ENCODE data around the gene CORO7. TPM values are rescaled to one million over a fixed set of nuclear protein-coding genes. Genes with fewer than 3 reads are reported as not detected.

Gene CORO7
- polyA plus RNA-seq, 1 of the 3 experiments (the other 2 are of a cell fraction): 25.8 TPM

GRCh38 chr16:4463522-4464163 lies 47.2 kb upstream of the CORO7 start:
- Histone ChIP-seq H3K9me3 (no peaks in the 10 kb centered on the region), H3K36me3 (replicated peaks in 1 of 2; ENCODE audit: control insufficient read depth in 1 of 2, insufficient read depth in 2 of 2, low read length in 1 of 2) (peaks cover 13 to 14% of the 10 kb centered on the region in 2 experiments), H3F3A (replicated peaks; ENCODE audit: insufficient read depth) (peaks cover 23% of the 10 kb centered on the region), H3K79me2 (ENCODE audit: insufficient read depth) (no peaks in the 10 kb centered on the region), H3K9ac (peak overlapping the region; percentile 32), H3K9me2 (no peaks in the 10 kb centered on the region), H3K27me3 (ENCODE audit: insufficient read depth) (no peaks in the 10 kb centered on the region), H3K27ac (ENCODE audit: low read depth in 2 of 2, low read length in 1 of 2) (peak overlapping the region in 1 of 2 experiments; percentile 59; a peak in 2 of 4 replicates), H3K4me1 (ENCODE audit: control insufficient read depth in 1 of 2, insufficient read depth in 2 of 2, low read depth in 1 of 2, low read length in 1 of 2) (peaks cover 0 to 8% of the 10 kb centered on the region in 2 experiments; a peak in 1 of 4 replicates), H4K20me1 (ENCODE audit: insufficient read depth) (no peaks in the 10 kb centered on the region), H2AFZ (ENCODE audit: low read depth) (no peak overlapping the region), H3K4me3 (ENCODE audit: low read depth in 2 of 2, low read length in 1 of 2) (no peak overlapping the region), H3K4me2 (0 out of 2 replicates have a peak overlapping the region, but pooled peaks have one; percentile 46)
- WGBS (ENCODE audit: low lambda C conversion rate): 89% methylated on average over 17 of the region's 22 CpGs
- POLR2A ChIA-PET: interaction anchor here (0.6 kb wide), 3 partner anchors 7 to 36 kb away, joined by 3 read pairs; no protein-coding TSS in a partner anchor
- TF ChIP-seq TCF12 (IDR thresholded peaks at IDR 0.05) (no peak), FOSL2 (IDR thresholded peaks at IDR 0.05; ENCODE audit: borderline replicate concordance, low read depth) (no peak), EZH2phosphoT487 (IDR thresholded peaks at IDR 0.05; ENCODE audit: borderline replicate concordance, low read depth) (no peak), TEAD4 (IDR thresholded peaks at IDR 0.05; ENCODE audit: borderline replicate concordance, insufficient read depth) (no peak), FOXJ3 (CRISPR knock-in tag; IDR thresholded peaks at IDR 0.05) (no peak), EP300 (IDR thresholded peaks at IDR 0.05; ENCODE audit: borderline replicate concordance in 1 of 2, low read depth in 1 of 2, low read length in 1 of 2) (no peak), IRF3 (IDR thresholded peaks at IDR 0.05; ENCODE audit: low read depth, low read length) (no peak), MXI1 (IDR thresholded peaks at IDR 0.05; ENCODE audit: low read depth, low read length) (no peak), POLR2AphosphoS5 (IDR thresholded peaks at IDR 0.05; ENCODE audit: low read depth, low read length) (no peak), YY1 (IDR thresholded peaks at IDR 0.05; ENCODE audit: low read depth) (no peak), ZBTB33 (IDR thresholded peaks at IDR 0.05; ENCODE audit: borderline replicate concordance, low read depth) (no peak), RAD21 (IDR thresholded peaks at IDR 0.05; ENCODE audit: low read length) (no peak)
- DNase-seq: no peak
- CTCF ChIA-PET: interaction anchor here (0.9 kb wide), 1 partner anchor 61 kb away, joined by 3 read pairs; no protein-coding TSS in a partner anchor

Measured in SK-N-SH (cell line).